ENCODE results near the gene PIK3AP1. TPM values are rescaled to one million over a fixed set of nuclear protein-coding genes. Genes with fewer than 3 reads are reported as not detected.
"Not testable (repeated sequence)": the region's sequence is repeated elsewhere in the genome, so short reads cannot be mapped to it uniquely, and the experiment has no call there.

PIK3AP1 gene
- total RNA-seq, 1 experiment from 2014 or later = 4.3 TPM

- Mint-ChIP-seq H3K4me1 (peaks cover 4% of the 10 kb centered on the region; the same call in 1 of the 2 replicates), H3K27ac (no peak overlapping the region), H3K4me3 (no peak overlapping the region), H3K36me3 (no peaks in the 10 kb centered on the region), H3K27me3 (ENCODE audit: low read depth) (no peaks in the 10 kb centered on the region; the same call in 1 of the 2 replicates), H3K9me3 (no peaks in the 10 kb centered on the region)
- ChIA-PET POLR2A (no interaction called here), CTCF (no interaction called here)
- TF ChIP-seq CREB1 (CRISPR knock-in tag; IDR thresholded peaks at IDR 0.05) (no peak), MYBL2 (CRISPR knock-in tag; IDR thresholded peaks at IDR 0.05) (no peak), ATF3 (CRISPR knock-in tag; conservative IDR thresholded peaks at IDR 0.05) (no peak), STAT6 (CRISPR knock-in tag; conservative IDR thresholded peaks at IDR 0.05; ENCODE audit: low read depth) (no peak)
- no peak for DNase-seq (ENCODE audit: low spot score)
- no peak for ATAC-seq
Observed at GRCh38 chr10:96745950-96746349, 25.6 kb upstream of the PIK3AP1 start.

- TF ChIP-seq USF2 (CRISPR knock-in tag; IDR thresholded peaks at IDR 0.05) = no peak
- TF ChIP-seq ESRRA (CRISPR knock-in tag; IDR thresholded peaks at IDR 0.05; ENCODE audit: borderline replicate concordance) = no peak
- TF ChIP-seq SMAD4 (CRISPR knock-in tag; IDR thresholded peaks at IDR 0.05) = no peak
- TF ChIP-seq MAX (CRISPR knock-in tag; IDR thresholded peaks at IDR 0.05) = no peak
- TF ChIP-seq TEAD4 (CRISPR knock-in tag; IDR thresholded peaks at IDR 0.05) = no peak
- TF ChIP-seq ZNF512 (CRISPR knock-in tag; IDR thresholded peaks at IDR 0.05; ENCODE audit: borderline replicate concordance) = no peak
- no peaks in the 10 kb centered on the region for H3K9me3 Mint-ChIP-seq
- ATAC-seq = peak; percentile 78
Observed at GRCh38 chr10:96743988-96744585, 23.8 kb upstream of the PIK3AP1 start.

GRCh38 chr10:96741557-96741956 lies 21.2 kb upstream of the PIK3AP1 start:
- H3K27ac Mint-ChIP-seq; DNase-seq (ENCODE audit: low spot score); H3K4me3 Mint-ChIP-seq; H3K9me3 Mint-ChIP-seq; POLR2A ChIA-PET; H3K36me3 Mint-ChIP-seq; H3K27me3 Mint-ChIP-seq (ENCODE audit: low read depth); ATAC-seq: not testable (repeated sequence)
- H3K4me1 Mint-ChIP-seq = peaks cover 12% of the 10 kb centered on the region
- CTCF ChIA-PET = interaction anchor here (1.1 kb wide), 1 partner anchor 99 kb away, joined by 4 read pairs; no protein-coding TSS in a partner anchor

More at GRCh38 chr10:96743988-96744585, 23.8 kb upstream of the PIK3AP1 start:
- H3K27ac Mint-ChIP-seq = no peak overlapping the region; the same call in 1 of the 2 replicates
- POLR2A ChIA-PET = no interaction called here
- no peaks in the 10 kb centered on the region for H3K36me3 Mint-ChIP-seq
- no peak overlapping the region for H3K4me3 Mint-ChIP-seq
- peaks cover 2% of the 10 kb centered on the region; the same call in 1 of the 2 replicates for H3K27me3 Mint-ChIP-seq (ENCODE audit: low read depth)
- DNase-seq (ENCODE audit: low spot score) = no peak
- peaks cover 5% of the 10 kb centered on the region; the same call in 1 of the 2 replicates for H3K4me1 Mint-ChIP-seq
- CTCF ChIA-PET = interaction anchor here (0.6 to 1.6 kb wide), 10 partner anchors 14 to 349 kb away, joined by 3 to 6 read pairs (median 3); no protein-coding TSS in a partner anchor

- no peak overlapping the region for H3K4me3 Mint-ChIP-seq
- no peaks in the 10 kb centered on the region for H3K36me3 Mint-ChIP-seq
- H3K27me3 Mint-ChIP-seq (ENCODE audit: low read depth) = peaks cover 2% of the 10 kb centered on the region; the same call in 1 of the 2 replicates
- CTCF ChIA-PET = interaction anchor here (1.0 to 1.1 kb wide), 3 partner anchors 19 to 98 kb away, joined by 3 to 4 read pairs (median 3); no protein-coding TSS in a partner anchor
- POLR2A ChIA-PET = no interaction called here
- peak overlapping the region; percentile 62; the same call in 1 of the 2 replicates for H3K27ac Mint-ChIP-seq
- no peaks in the 10 kb centered on the region for H3K9me3 Mint-ChIP-seq
- H3K4me1 Mint-ChIP-seq = peaks cover 19% of the 10 kb centered on the region
- no peak for DNase-seq (ENCODE audit: low spot score)
- 0 out of 2 replicates have a peak, but pooled peaks have one; percentile 27 for ATAC-seq
- TF ChIP-seq ZMAT4 (CRISPR knock-in tag; IDR thresholded peaks at IDR 0.05) (no peak), CBFB (CRISPR knock-in tag; IDR thresholded peaks at IDR 0.05; ENCODE audit: low read depth) (no peak), RORB (CRISPR knock-in tag; IDR thresholded peaks at IDR 0.05) (no peak), CREB1 (CRISPR knock-in tag; IDR thresholded peaks at IDR 0.05) (no peak), ZNF425 (CRISPR knock-in tag; conservative IDR thresholded peaks at IDR 0.05) (no peak), ZBTB43 (CRISPR knock-in tag; IDR thresholded peaks at IDR 0.05) (no peak), JUN (CRISPR knock-in tag; IDR thresholded peaks at IDR 0.05) (no peak)
Observed at GRCh38 chr10:96740579-96741281, 20.4 kb upstream of the PIK3AP1 start.
